ENCODE results near the gene PLA2G15.

The PLA2G15 gene

GRCh38 chr16:68298907-68299561, 53.9 kb downstream of the PLA2G15 start:
- Histone ChIP-seq H3K36me3 (ENCODE audit: low read length) (peaks cover 30% of the 10 kb centered on the region), H3K9ac (ENCODE audit: low read length) (no peak overlapping the region), H2AFZ (ENCODE audit: low read depth, low read length, severe bottlenecking) (no peak overlapping the region), H3K27me3 (ENCODE audit: low read length) (no peaks in the 10 kb centered on the region), H3K27ac (ENCODE audit: low read depth, low read length) (no peak overlapping the region), H3K4me2 (ENCODE audit: low read depth, low read length, poor library complexity, severe bottlenecking) (no peak overlapping the region), H3K9me3 (ENCODE audit: insufficient read depth, low read length) (no peaks in the 10 kb centered on the region), H3K4me3 (ENCODE audit: insufficient read depth, low read length, poor library complexity, severe bottlenecking) (no peak overlapping the region), H4K20me1 (ENCODE audit: low read depth, low read length) (no peaks in the 10 kb centered on the region), H3K79me2 (ENCODE audit: insufficient read depth, low read length) (no peaks in the 10 kb centered on the region), H3K9me2 (replicated peaks; ENCODE audit: insufficient read depth, low read length) (no peaks in the 10 kb centered on the region), H3F3A (ENCODE audit: insufficient read depth) (peaks cover 15% of the 10 kb centered on the region)
- TF ChIP-seq CTCF (IDR thresholded peaks at IDR 0.05; ENCODE audit: insufficient read depth, low read length, poor library complexity, severe bottlenecking): no peak

DNA sequence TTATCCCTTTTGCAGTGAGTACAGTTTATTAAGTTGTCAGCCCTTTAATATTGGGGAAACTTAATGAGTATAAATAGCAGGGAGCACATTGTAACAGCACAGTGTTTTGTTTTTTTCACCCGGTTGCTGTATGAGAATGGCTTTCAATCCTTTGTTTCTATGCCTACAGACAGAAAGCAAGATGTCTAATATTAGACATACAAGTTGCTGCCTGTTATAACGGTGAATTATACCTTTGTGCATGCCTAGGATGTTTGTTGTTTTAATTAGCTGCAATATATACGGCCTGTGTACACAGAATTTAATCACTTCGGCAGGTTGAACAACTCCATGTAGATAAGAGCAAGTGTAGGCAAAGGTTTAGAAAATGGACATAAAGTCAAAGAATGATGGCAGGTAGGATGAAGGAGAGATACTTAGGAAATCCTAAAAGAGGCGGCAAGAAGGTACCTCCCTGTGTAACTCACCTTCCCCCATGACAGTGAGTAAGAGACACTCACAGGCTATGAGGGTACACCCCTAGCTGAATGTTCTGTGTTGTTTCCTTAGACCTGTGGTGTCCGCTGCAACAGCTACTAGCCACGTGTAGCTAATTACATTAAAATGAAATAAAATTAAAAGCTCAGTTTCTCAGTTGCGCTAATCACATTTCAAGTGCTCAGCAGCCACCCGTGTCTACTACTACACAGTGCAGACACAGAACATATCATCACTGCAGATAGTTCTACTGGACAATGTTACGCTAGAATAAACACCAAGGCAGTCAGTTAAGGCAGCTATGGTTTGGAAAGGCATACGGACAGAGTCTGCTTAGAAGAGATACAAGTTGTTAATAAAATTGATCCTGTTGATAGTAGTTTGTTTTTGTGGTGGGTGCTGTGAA, 54.6 kb downstream of the PLA2G15 start:
- Histone ChIP-seq H3K27me3 (ENCODE audit: low read length) (no peaks in the 10 kb centered on the region), H2AFZ (ENCODE audit: low read depth, low read length, severe bottlenecking) (no peak overlapping the region), H4K20me1 (ENCODE audit: low read depth, low read length) (no peaks in the 10 kb centered on the region), H3K4me3 (ENCODE audit: insufficient read depth, low read length, poor library complexity, severe bottlenecking) (no peak overlapping the region), H3K36me3 (ENCODE audit: low read length) (peaks cover 30% of the 10 kb centered on the region), H3K27ac (ENCODE audit: low read depth, low read length) (no peak overlapping the region), H3K4me2 (ENCODE audit: low read depth, low read length, poor library complexity, severe bottlenecking) (no peak overlapping the region), H3K9me3 (ENCODE audit: insufficient read depth, low read length) (no peaks in the 10 kb centered on the region), H3K79me2 (ENCODE audit: insufficient read depth, low read length) (0 out of 2 replicates have a peak, but pooled peaks cover 1% of the 10 kb centered on the region), H3F3A (ENCODE audit: insufficient read depth) (peaks cover 15% of the 10 kb centered on the region), H3K9me2 (replicated peaks; ENCODE audit: insufficient read depth, low read length) (no peaks in the 10 kb centered on the region), H3K9ac (ENCODE audit: low read length) (no peak overlapping the region)
- TF ChIP-seq CTCF (IDR thresholded peaks at IDR 0.05; ENCODE audit: insufficient read depth, low read length, poor library complexity, severe bottlenecking): no peak

DNA sequence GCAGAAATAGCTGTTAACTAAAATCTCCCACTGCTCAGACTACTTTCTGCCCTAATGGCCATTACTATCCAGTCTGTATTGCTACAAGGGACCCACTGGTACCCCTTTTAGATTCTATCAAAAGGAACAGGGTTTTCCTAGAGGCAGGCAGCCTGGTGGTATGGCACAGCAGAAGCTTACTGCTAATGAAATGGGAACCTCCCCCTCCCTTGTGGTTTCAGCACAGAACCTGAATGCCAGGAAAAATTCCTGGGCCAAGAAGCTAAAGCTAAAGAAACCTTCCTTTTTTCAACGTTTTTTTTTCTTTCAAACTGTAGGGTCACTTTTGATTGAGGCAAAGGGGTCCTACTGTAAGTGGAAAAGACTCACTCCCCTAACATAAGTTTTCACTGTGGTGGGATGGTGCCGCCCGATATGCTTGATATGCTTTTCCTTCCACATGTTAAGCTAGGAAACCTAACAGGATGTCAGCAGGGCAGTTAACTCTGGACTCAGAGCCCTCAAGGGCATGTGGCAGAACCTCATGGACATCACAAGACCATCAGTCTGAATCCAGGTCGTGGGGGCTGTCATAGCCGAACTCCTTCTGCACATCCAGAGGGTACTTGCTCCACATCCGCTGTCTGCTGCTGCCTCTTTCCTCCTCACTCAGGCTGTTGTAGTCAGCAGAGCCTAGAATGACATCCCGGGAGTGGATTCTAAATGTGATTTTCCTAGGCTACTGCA, 55.7 kb downstream of the PLA2G15 start:
- H3K79me2 ChIP-seq (ENCODE audit: insufficient read depth, low read length): peaks cover 10% of the 10 kb centered on the region; the same call in 1 of the 2 replicates
- TF ChIP-seq CTCF (IDR thresholded peaks at IDR 0.05; ENCODE audit: insufficient read depth, low read length, poor library complexity, severe bottlenecking) (no peak), EZH2phosphoT487 (conservative IDR thresholded peaks at IDR 0.05; ENCODE audit: low read length) (no peak)
- no peak overlapping the region for H3K4me2 ChIP-seq (ENCODE audit: low read depth, low read length, poor library complexity, severe bottlenecking)
- peaks cover 31% of the 10 kb centered on the region; the same call in 1 of the 2 replicates for H3K36me3 ChIP-seq (ENCODE audit: low read length)
- no peaks in the 10 kb centered on the region for H3K9me3 ChIP-seq (ENCODE audit: insufficient read depth, low read length)
- no peak overlapping the region for H3K9ac ChIP-seq (ENCODE audit: low read length)
- H4K20me1 ChIP-seq (ENCODE audit: low read depth, low read length): no peaks in the 10 kb centered on the region
- H3K9me2 ChIP-seq (replicated peaks; ENCODE audit: insufficient read depth, low read length): no peaks in the 10 kb centered on the region
- H3F3A ChIP-seq (ENCODE audit: insufficient read depth): peaks cover 15% of the 10 kb centered on the region
- H3K27me3 ChIP-seq (ENCODE audit: low read length): no peaks in the 10 kb centered on the region
- no peak overlapping the region for H3K4me3 ChIP-seq (ENCODE audit: insufficient read depth, low read length, poor library complexity, severe bottlenecking)
- H2AFZ ChIP-seq (ENCODE audit: low read depth, low read length, severe bottlenecking): no peak overlapping the region
- H3K27ac ChIP-seq (ENCODE audit: low read depth, low read length): no peak overlapping the region
